ENCODE measurements around the gene PAK1. TPM values are rescaled to one million over a fixed set of nuclear protein-coding genes. Genes with fewer than 3 reads are reported as not detected.
A peak's percentile ranks its signal among the peaks of the same experiment; 100 is the strongest.

PAK1 gene
- total and polyA plus RNA-seq, 2 donors, result 27.7 to 36.6 TPM

- Histone ChIP-seq H3K4me3 (ENCODE audit: low read length in 2 of 2) (no peak overlapping the region), H3K36me3 (ENCODE audit: control insufficient read depth in 2 of 2, insufficient read depth in 2 of 2, low read length in 1 of 2) (no peaks in the 10 kb centered on the region), H3K27me3 (ENCODE audit: control insufficient read depth in 2 of 2, insufficient read depth in 1 of 2, low read length in 1 of 2) (no peaks in the 10 kb centered on the region), H3K4me1 (ENCODE audit: control insufficient read depth in 2 of 2, insufficient read depth in 2 of 2, low read length in 2 of 2) (no peaks in the 10 kb centered on the region), H3K27ac (ENCODE audit: low read depth in 1 of 2, low read length in 1 of 2) (no peak overlapping the region), H3K9me3 (ENCODE audit: control insufficient read depth in 2 of 2, insufficient read depth in 1 of 2, low read length in 1 of 2) (no peaks in the 10 kb centered on the region)
- no peak for DNase-seq (ENCODE audit: low read depth in 6 of 9, low spot score in 9 of 9)
- 94% methylated on average over 3 of the region's 3 CpGs for WGBS
Observed at GRCh38 chr11:77418971-77419597, 54.8 kb downstream of the PAK1 start.

GRCh38 chr11:77418155-77418970 is 55.5 kb downstream of the PAK1 start:
- no peaks in the 10 kb centered on the region for H3K27me3 ChIP-seq (ENCODE audit: control insufficient read depth in 2 of 2, insufficient read depth in 1 of 2, low read length in 1 of 2)
- H3K4me3 ChIP-seq (ENCODE audit: low read length in 2 of 2), result no peak overlapping the region
- H3K4me1 ChIP-seq (ENCODE audit: control insufficient read depth in 2 of 2, insufficient read depth in 2 of 2, low read length in 2 of 2), result no peaks in the 10 kb centered on the region
- H3K9me3 ChIP-seq (ENCODE audit: control insufficient read depth in 2 of 2, insufficient read depth in 1 of 2, low read length in 1 of 2), result no peaks in the 10 kb centered on the region
- WGBS, result 89% methylated on average over 3 of the region's 3 CpGs
- H3K36me3 ChIP-seq (ENCODE audit: control insufficient read depth in 2 of 2, insufficient read depth in 2 of 2, low read length in 1 of 2), result no peaks in the 10 kb centered on the region
- H3K27ac ChIP-seq (ENCODE audit: low read depth in 1 of 2, low read length in 1 of 2), result no peak overlapping the region
- no peak for DNase-seq (ENCODE audit: low read depth in 6 of 9, low spot score in 9 of 9)

- no peaks in the 10 kb centered on the region for H3K27me3 ChIP-seq (ENCODE audit: control insufficient read depth in 2 of 2, insufficient read depth in 1 of 2, low read length in 1 of 2)
- H3K4me3 ChIP-seq (ENCODE audit: low read length in 2 of 2), result no peak overlapping the region
- DNase-seq (ENCODE audit: low read depth in 6 of 9, low spot score in 9 of 9), result no peak
- H3K4me1 ChIP-seq (ENCODE audit: control insufficient read depth in 2 of 2, insufficient read depth in 2 of 2, low read length in 2 of 2), result peaks cover 4 to 12% of the 10 kb centered on the region in 2 donors
- H3K27ac ChIP-seq (ENCODE audit: low read depth in 1 of 2, low read length in 1 of 2), result peak overlapping the region in 1 of 2 donors; percentile 21
- no peaks in the 10 kb centered on the region for H3K36me3 ChIP-seq (ENCODE audit: control insufficient read depth in 2 of 2, insufficient read depth in 2 of 2, low read length in 1 of 2)
- 97% methylated on average over 3 of the region's 3 CpGs for WGBS
- H3K9me3 ChIP-seq (ENCODE audit: control insufficient read depth in 2 of 2, insufficient read depth in 1 of 2, low read length in 1 of 2), result no peaks in the 10 kb centered on the region
Observed at GRCh38 chr11:77416357-77416756, 57.5 kb downstream of the PAK1 start.

- DNase-seq (ENCODE audit: low read depth in 6 of 9, low spot score in 9 of 9), result no peak
- Histone ChIP-seq H3K4me3 (ENCODE audit: low read length in 2 of 2) (no peak overlapping the region), H3K4me1 (ENCODE audit: control insufficient read depth in 2 of 2, insufficient read depth in 2 of 2, low read length in 2 of 2) (peaks cover 8 to 27% of the 10 kb centered on the region in 2 donors), H3K36me3 (ENCODE audit: control insufficient read depth in 2 of 2, insufficient read depth in 2 of 2, low read length in 1 of 2) (no peaks in the 10 kb centered on the region), H3K27ac (ENCODE audit: low read depth in 1 of 2, low read length in 1 of 2) (no peak overlapping the region), H3K27me3 (ENCODE audit: control insufficient read depth in 2 of 2, insufficient read depth in 1 of 2, low read length in 1 of 2) (no peaks in the 10 kb centered on the region), H3K9me3 (ENCODE audit: control insufficient read depth in 2 of 2, insufficient read depth in 1 of 2, low read length in 1 of 2) (no peaks in the 10 kb centered on the region)
- 86% methylated on average over 3 of the region's 3 CpGs for WGBS
Observed at GRCh38 chr11:77413850-77414460, 59.9 kb downstream of the PAK1 start.

- Histone ChIP-seq H3K4me1 (ENCODE audit: control insufficient read depth in 2 of 2, insufficient read depth in 2 of 2, low read length in 2 of 2) (peaks cover 8 to 27% of the 10 kb centered on the region in 2 donors), H3K36me3 (ENCODE audit: control insufficient read depth in 2 of 2, insufficient read depth in 2 of 2, low read length in 1 of 2) (no peaks in the 10 kb centered on the region), H3K9me3 (ENCODE audit: control insufficient read depth in 2 of 2, insufficient read depth in 1 of 2, low read length in 1 of 2) (no peaks in the 10 kb centered on the region), H3K4me3 (ENCODE audit: low read length in 2 of 2) (no peak overlapping the region), H3K27ac (ENCODE audit: low read depth in 1 of 2, low read length in 1 of 2) (no peak overlapping the region), H3K27me3 (ENCODE audit: control insufficient read depth in 2 of 2, insufficient read depth in 1 of 2, low read length in 1 of 2) (no peaks in the 10 kb centered on the region)
- 98% methylated on average over 5 of the region's 5 CpGs for WGBS
- no peak for DNase-seq (ENCODE audit: low read depth in 6 of 9, low spot score in 9 of 9)
Observed at GRCh38 chr11:77412814-77413213, 61.1 kb downstream of the PAK1 start.

- peak overlapping the region; percentile 59 to 64 for H3K4me3 ChIP-seq (ENCODE audit: low read length in 2 of 2)
- peaks cover 8 to 27% of the 10 kb centered on the region in 2 donors for H3K4me1 ChIP-seq (ENCODE audit: control insufficient read depth in 2 of 2, insufficient read depth in 2 of 2, low read length in 2 of 2)
- no peaks in the 10 kb centered on the region for H3K9me3 ChIP-seq (ENCODE audit: control insufficient read depth in 2 of 2, insufficient read depth in 1 of 2, low read length in 1 of 2)
- no peaks in the 10 kb centered on the region for H3K36me3 ChIP-seq (ENCODE audit: control insufficient read depth in 2 of 2, insufficient read depth in 2 of 2, low read length in 1 of 2)
- no peaks in the 10 kb centered on the region for H3K27me3 ChIP-seq (ENCODE audit: control insufficient read depth in 2 of 2, insufficient read depth in 1 of 2, low read length in 1 of 2)
- DNase-seq (ENCODE audit: low read depth in 6 of 9, low spot score in 9 of 9), result peak; percentile 38 to 91 (median 76)
- H3K27ac ChIP-seq (ENCODE audit: low read depth in 1 of 2, low read length in 1 of 2), result peak overlapping the region; percentile 59 to 77
- 2% methylated on average over 33 of the region's 33 CpGs for WGBS
Observed at GRCh38 chr11:77411717-77412441, 62.0 kb downstream of the PAK1 start.

GRCh38 chr11:77411137-77411707 is 62.7 kb downstream of the PAK1 start:
- Histone ChIP-seq H3K4me3 (ENCODE audit: low read length in 2 of 2) (peak overlapping the region; percentile 59 to 64), H3K4me1 (ENCODE audit: control insufficient read depth in 2 of 2, insufficient read depth in 2 of 2, low read length in 2 of 2) (peaks cover 8 to 27% of the 10 kb centered on the region in 2 donors), H3K27me3 (ENCODE audit: control insufficient read depth in 2 of 2, insufficient read depth in 1 of 2, low read length in 1 of 2) (no peaks in the 10 kb centered on the region), H3K9me3 (ENCODE audit: control insufficient read depth in 2 of 2, insufficient read depth in 1 of 2, low read length in 1 of 2) (no peaks in the 10 kb centered on the region), H3K36me3 (ENCODE audit: control insufficient read depth in 2 of 2, insufficient read depth in 2 of 2, low read length in 1 of 2) (no peaks in the 10 kb centered on the region), H3K27ac (ENCODE audit: low read depth in 1 of 2, low read length in 1 of 2) (peak overlapping the region; percentile 59 to 77)
- peak in 3 of 9 donors; percentile 15 to 34 (median 24) for DNase-seq (ENCODE audit: low read depth in 6 of 9, low spot score in 9 of 9)
- WGBS, result 3% methylated on average over 6 of the region's 6 CpGs

- Histone ChIP-seq H3K36me3 (ENCODE audit: control insufficient read depth in 2 of 2, insufficient read depth in 2 of 2, low read length in 1 of 2) (no peaks in the 10 kb centered on the region), H3K27ac (ENCODE audit: low read depth in 1 of 2, low read length in 1 of 2) (no peak overlapping the region), H3K27me3 (ENCODE audit: control insufficient read depth in 2 of 2, insufficient read depth in 1 of 2, low read length in 1 of 2) (no peaks in the 10 kb centered on the region), H3K4me1 (ENCODE audit: control insufficient read depth in 2 of 2, insufficient read depth in 2 of 2, low read length in 2 of 2) (peaks cover 8 to 27% of the 10 kb centered on the region in 2 donors), H3K4me3 (ENCODE audit: low read length in 2 of 2) (no peak overlapping the region), H3K9me3 (ENCODE audit: control insufficient read depth in 2 of 2, insufficient read depth in 1 of 2, low read length in 1 of 2) (no peaks in the 10 kb centered on the region)
- WGBS, result 72% methylated on average over 4 of the region's 4 CpGs
- DNase-seq (ENCODE audit: low read depth in 6 of 9, low spot score in 9 of 9), result no peak
Observed at GRCh38 chr11:77410076-77410827, 63.6 kb downstream of the PAK1 start.

Data from thymus (tissue), 11 donors.